GM08714 (cell line): ENCODE measurements around the gene NR3C2.

ENCODE experiments used
- H3K4me3 ChIP-seq: fragments of 200-500 bp; sonication (Bioruptor generic); 2 replicates; pipeline ENCODE4 v1.5.1; 2014; ENCODE audit warnings: mild to moderate bottlenecking, low read length, inconsistent platforms
- ZNF274 ChIP-seq: IDR thresholded peaks from 2 replicates; pipeline ENCODE4 v1.6.1; 2012; ENCODE audit warnings: mild to moderate bottlenecking, low read depth, low read length

NR3C2 gene

DNA sequence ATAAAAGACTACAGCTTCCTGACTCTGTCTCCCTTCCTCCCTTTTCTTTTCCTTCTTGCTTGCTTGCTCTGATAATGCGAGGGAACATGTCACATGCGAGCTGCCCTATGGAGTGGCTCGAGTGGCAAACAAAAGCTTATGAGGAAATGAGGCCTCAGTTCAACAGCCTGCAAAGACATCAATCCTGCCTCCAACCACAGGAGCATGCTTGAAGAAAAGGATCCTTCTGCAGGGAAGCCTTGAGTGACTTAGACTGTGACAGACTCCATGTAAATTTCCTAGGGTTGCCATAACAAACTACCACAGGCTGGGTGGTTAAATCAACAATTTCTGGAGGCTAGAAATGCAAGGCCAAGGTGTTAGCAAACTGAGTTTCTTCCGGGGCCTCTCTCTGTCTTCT lies 152.5 kb downstream of the NR3C2 start:
- no peak overlapping the region for H3K4me3 ChIP-seq
- TF ChIP-seq ZNF274: no peak

- no peak overlapping the region for H3K4me3 ChIP-seq
- no peak for TF ChIP-seq ZNF274
These were observed 153.8 kb downstream of the NR3C2 start for GRCh38 chr4:148288448-148288847.

DNA sequence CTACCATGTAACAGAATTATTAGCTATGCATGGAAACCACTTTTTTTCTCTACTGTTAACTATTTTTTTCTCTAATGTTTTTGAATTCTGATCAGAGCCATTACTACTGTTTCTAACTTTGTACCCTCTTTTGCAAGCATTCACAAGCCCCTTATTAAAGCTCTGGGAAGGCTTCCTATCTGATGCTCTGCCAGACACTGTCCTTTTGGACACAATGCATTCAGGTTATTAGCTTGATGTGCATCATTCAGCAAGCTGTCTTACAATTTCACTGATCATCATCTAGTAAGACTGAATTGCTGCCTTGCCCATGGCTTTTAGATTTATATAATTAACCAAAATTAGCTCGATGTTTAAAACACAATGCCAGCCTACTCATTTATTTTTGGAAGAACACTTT lies 155.1 kb downstream of the NR3C2 start:
- no peak for TF ChIP-seq ZNF274
- H3K4me3 ChIP-seq: no peak overlapping the region

GRCh38 chr4:148286012-148286411 lies 156.2 kb downstream of the NR3C2 start:
- TF ChIP-seq ZNF274: no peak

GRCh38 chr4:148283665-148284064 lies 158.5 kb downstream of the NR3C2 start:
- no peak overlapping the region for H3K4me3 ChIP-seq
- no peak for TF ChIP-seq ZNF274

More at GRCh38 chr4:148286012-148286411, 156.2 kb downstream of the NR3C2 start:
- H3K4me3 ChIP-seq: no peak overlapping the region

GRCh38 chr4:148278310-148278709 lies 163.9 kb downstream of the NR3C2 start:
- no peak overlapping the region for H3K4me3 ChIP-seq
- TF ChIP-seq ZNF274: no peak

DNA sequence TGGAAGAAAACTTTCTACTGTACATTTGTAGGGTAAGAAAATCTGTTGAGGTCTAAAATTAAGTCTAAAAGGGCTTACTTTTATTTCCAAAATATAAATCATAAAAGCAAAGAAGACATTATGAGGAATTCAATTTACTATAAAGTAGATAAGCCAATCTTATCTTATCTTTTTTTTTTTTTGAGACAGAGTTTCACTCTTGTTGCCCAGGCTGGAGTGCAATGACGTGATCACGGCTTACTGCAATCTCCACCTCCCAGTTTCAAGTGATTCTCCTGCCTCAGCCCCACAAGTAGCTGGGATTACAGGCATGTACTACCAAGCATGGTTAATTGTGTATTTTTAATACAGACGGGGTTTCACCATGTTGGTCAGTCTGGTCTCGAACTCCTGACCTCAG lies 166.9 kb downstream of the NR3C2 start:
- no peak for TF ChIP-seq ZNF274
- no peak overlapping the region for H3K4me3 ChIP-seq

GRCh38 chr4:148273501-148273986 lies 168.7 kb downstream of the NR3C2 start:
- no peak for TF ChIP-seq ZNF274
- H3K4me3 ChIP-seq: no peak overlapping the region

GRCh38 chr4:148271166-148271565 lies 171.0 kb downstream of the NR3C2 start:
- no peak overlapping the region for H3K4me3 ChIP-seq
- TF ChIP-seq ZNF274: no peak

DNA sequence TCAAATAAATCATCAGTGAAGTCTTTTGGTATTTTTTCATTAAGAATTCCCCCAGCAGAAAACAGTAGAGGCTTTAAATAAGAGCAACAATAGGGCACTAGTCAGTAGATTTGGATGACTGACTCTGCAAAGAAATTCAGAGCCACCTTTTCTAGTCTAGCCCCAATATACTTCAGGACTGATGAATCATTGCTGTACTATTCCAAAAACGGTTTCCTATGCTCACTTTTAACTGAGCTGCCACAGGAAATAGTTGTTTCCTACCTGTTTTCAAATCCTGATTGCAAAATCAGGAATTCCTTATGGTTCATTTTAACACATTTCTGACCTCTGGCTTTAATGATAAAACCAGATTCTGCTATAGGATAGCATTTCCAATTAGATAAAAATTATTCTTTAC lies 171.6 kb downstream of the NR3C2 start:
- no peak for TF ChIP-seq ZNF274

GRCh38 chr4:148268835-148269234 lies 173.4 kb downstream of the NR3C2 start:
- TF ChIP-seq ZNF274: no peak

More for the DNA sequence above, 171.6 kb downstream of the NR3C2 start:
- no peak overlapping the region for H3K4me3 ChIP-seq

GRCh38 chr4:148266921-148267320 lies 175.3 kb downstream of the NR3C2 start:
- no peak for TF ChIP-seq ZNF274
- no peak overlapping the region for H3K4me3 ChIP-seq

More at GRCh38 chr4:148268835-148269234, 173.4 kb downstream of the NR3C2 start:
- no peak overlapping the region for H3K4me3 ChIP-seq

DNA sequence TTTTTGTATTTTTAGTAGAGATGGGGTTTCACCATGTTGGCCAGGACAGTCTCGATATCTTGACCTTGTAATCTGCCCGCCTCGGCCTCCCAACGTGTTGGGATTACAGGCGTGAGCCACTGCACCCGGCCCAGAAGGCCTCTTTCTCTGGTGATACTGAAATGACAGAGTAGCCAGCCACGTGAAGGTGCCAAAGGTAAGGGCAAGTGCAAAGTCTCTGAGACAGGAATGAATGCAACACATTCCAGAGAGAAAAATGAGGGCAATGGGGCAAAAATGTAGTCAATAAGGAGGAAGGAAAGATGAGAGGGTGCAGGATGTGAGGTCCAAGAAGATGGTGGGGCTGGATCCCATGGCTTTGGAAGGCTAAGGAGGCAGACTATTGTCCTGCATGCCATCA lies 176.0 kb downstream of the NR3C2 start:
- TF ChIP-seq ZNF274: no peak
- no peak overlapping the region for H3K4me3 ChIP-seq

- no peak overlapping the region for H3K4me3 ChIP-seq
These were observed 176.6 kb downstream of the NR3C2 start for GRCh38 chr4:148265627-148266026.

GRCh38 chr4:148263802-148264201 lies 178.4 kb downstream of the NR3C2 start:
- no peak for TF ChIP-seq ZNF274
- no peak overlapping the region for H3K4me3 ChIP-seq

More at GRCh38 chr4:148265627-148266026, 176.6 kb downstream of the NR3C2 start:
- no peak for TF ChIP-seq ZNF274

DNA sequence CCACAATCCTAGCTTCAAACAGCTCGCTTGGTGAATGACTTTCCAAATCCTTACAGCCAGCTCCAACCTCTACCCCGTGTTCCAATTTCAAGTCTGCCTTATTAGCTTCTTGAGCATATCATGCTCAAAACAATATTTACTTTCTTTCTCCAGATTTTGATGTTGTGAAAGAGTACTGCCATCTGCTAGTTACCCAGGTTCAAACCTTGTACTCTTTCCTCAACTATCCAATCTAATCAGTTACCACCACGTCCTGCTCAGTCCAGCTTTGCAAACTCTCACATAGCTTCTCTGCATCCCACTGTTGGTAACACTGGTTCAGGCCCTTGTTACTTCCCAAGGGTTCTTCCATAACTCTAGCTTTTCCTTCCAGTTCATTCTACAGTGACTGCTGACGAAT lies 179.1 kb downstream of the NR3C2 start:
- no peak for TF ChIP-seq ZNF274

More for the DNA sequence above, 179.1 kb downstream of the NR3C2 start:
- no peak overlapping the region for H3K4me3 ChIP-seq
